Femur (tissue), 1 donor: ENCODE results near the gene HIVEP2.

Experiments
- DNase-seq: peaks from one replicate; pipeline ENCODE4 v3.0.0-alpha.2; 2017

HIVEP2 gene

GRCh38 chr6:142857233-142857761, 87.7 kb downstream of the HIVEP2 start:
- DNase-seq: no peak

- DNase-seq: no peak
Measured at GRCh38 chr6:142856624-142857232, 88.2 kb downstream of the HIVEP2 start.

GRCh38 chr6:142855893-142856623, 88.9 kb downstream of the HIVEP2 start:
- no peak for DNase-seq

DNA sequence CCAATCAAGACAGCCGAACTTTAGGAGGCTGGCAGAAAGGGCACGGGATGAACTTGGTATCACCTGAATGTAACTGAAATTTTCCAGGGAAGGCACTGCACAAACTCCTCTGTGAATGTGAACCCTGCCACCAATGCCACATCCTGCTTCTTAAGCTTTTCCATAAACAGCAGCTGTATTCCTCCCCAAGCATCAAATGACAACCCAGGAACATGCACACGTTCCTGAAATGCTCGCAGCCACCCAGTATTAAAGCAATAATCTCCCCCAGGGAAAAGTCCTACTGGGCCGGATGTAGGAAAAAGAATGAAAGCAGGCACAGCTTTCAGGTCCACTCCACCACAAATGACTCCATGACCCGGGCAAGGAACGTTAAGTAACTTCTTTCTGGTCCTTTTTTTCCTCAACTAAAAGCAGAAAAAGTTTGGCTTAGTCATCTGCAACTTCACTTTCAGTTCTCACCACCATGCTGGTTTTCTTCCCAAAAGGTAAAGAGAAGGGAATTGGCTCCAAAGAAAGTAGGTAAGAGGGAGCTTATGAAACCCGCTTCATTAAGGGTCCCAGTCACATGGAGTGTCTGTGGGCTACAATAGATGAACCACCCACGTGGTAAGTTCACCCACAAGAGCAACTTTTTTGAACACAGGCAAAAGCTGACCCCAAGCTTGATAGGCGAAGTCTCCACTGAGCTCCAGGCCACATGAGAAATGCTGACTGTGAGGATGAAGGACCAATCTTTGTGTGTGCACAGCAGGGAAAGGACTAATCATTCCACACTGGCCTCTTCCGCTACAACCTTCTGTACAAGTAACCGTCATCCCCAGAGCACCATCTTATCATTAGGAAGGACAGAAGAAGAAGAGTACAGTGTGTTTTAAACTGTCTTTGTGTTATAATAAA, 90.1 kb downstream of the HIVEP2 start:
- no peak for DNase-seq

DNA sequence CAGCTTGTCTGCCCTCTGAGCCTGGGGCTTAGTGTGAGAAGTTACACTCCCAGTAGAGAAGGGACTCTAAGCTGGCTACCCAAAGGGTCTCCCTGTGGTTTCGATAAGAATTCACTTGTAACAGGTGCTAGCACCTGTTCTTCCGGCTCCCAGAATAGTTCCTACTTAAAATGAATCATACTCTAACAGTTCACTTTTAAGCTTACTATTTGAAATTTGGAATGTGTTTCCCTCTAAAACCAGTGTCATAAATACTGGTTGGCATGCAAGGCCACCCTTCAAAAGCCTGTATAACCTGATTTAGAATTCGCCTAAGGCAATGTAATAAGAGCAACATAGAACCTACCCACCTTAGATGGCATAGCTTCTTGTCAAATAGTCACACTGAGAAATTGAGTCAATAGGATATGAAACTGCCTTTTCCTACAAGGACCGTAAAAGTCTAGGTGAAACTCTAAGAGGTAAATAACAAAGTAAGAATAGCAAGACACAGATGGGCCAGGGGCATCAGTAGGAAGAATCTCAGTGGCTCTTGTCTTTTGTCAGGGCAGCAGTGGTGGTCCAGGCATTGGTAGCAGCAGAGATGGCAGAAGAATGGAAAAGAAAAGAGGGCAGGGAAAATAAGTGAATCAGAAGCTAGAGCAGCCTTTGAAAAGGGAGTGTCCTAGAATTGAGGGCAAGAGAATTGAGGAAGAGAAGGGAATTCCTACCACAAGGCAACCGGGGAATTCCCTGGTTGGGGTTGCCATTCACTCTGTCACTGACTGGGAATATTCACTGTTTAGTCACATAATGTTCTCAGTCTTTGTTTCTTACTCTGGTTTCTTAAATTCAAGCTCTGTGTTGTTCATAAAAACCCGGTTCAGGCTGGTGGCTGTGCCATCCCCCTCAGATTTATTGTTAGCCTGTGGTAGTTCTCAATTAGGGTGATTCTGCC, 91.5 kb downstream of the HIVEP2 start:
- no peak for DNase-seq

- DNase-seq: no peak
Measured at GRCh38 chr6:142851601-142852000, 93.4 kb downstream of the HIVEP2 start.

DNA sequence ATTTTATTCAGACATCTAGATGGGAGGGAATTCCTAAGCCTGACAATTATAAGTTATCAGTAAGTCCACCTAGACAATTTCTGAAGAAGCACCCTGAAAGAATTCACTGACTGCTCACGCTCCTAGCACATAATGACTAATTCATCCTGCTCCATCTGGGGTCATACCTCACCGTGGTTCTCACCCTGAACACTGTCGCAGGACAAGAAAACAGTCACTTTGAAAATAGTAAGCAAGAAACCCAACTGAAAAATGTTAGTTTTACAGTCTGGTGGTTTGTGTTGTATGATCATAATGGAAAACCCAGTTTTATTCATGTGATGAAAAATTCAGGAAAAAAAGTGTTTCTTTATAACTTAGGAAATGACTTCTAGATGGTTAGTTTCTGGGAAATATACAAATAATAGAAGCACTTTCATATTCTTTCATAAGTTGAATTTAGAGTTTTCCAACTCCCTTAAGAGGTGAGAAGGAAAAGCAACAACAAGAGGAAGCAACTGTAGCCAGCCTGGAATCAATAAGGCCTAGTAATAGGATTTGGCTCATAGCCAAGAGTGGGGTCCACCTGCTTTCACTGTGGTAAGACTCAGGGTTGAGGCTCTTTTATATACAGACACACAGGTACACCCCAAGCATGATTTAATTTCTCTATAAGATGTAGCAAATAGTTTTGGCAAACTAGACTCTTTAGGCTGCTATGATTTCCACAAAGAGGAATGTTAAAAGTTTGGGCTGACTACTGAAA, 94.1 kb downstream of the HIVEP2 start:
- no peak for DNase-seq

DNA sequence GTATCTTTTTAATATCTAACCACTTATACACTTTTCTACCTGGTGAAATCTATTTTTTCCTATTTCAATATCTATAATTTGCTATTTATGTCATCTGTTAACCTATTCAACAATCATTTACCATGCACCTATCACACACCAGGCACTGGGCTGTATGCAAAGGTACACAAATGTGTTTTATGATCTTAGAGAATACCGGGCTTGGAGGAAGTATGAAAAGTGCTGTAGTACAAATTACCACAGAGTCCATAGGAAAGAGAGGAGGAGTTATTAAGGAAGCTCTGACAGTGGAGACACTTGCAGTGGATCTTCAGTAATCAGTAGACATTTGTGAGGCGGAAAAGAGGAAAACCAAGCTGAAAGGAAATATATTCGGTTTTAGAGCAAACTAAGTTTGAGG, 96.0 kb downstream of the HIVEP2 start:
- no peak for DNase-seq

- DNase-seq: no peak
Measured at GRCh38 chr6:142848156-142848555, 96.8 kb downstream of the HIVEP2 start.

- peak; percentile 61 for DNase-seq
Measured at GRCh38 chr6:142846883-142847287, 98.1 kb downstream of the HIVEP2 start.

DNA sequence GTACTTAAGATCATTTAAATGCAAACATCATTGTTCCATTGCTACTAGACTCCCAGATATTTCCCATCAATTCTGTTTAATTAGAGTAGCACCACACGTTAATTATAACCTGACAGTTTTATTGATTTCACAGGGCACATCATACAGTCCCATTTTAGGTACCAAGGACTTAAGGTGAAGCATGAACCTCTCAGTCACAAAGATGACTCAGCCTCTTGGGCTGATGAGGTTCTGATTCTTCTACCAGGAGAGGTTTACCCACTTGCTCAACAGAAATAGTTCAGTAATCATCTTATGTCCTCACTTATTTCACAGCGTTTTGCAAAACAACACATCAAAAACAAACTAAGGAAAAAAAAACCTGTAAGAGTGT, 98.5 kb downstream of the HIVEP2 start:
- DNase-seq: no peak

GRCh38 chr6:142845624-142846458, 99.1 kb downstream of the HIVEP2 start:
- peak; percentile 90 for DNase-seq

- DNase-seq: no peak
Measured at GRCh38 chr6:142845143-142845571, 99.8 kb downstream of the HIVEP2 start.

- DNase-seq: no peak
Measured at GRCh38 chr6:142844065-142844755, 100.8 kb downstream of the HIVEP2 start.

- no peak for DNase-seq
Measured at GRCh38 chr6:142843361-142843760, 101.6 kb downstream of the HIVEP2 start.

GRCh38 chr6:142842418-142843261, 102.3 kb downstream of the HIVEP2 start:
- DNase-seq: no peak

DNA sequence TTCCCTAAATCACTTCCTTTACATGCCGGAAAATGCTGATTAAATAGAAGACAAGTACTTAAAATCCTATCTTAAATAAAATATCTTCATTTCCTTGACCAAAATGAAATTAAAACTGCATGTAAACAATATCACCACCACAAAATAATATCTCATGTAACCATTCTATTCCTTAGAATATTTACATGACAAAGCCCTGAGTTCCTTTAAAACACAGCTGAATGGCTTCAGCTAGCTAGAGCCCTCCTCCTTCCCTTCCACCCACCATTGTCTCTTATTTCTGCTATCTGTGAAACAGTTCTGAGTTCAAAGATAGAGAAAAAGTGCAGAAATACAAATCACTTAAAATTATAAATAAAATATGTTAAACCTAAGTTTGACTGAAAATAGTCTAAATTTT, 103.1 kb downstream of the HIVEP2 start:
- DNase-seq: no peak

- no peak for DNase-seq
Measured at GRCh38 chr6:142839686-142840040, 105.3 kb downstream of the HIVEP2 start.
